Trophoblast cell (in vitro differentiated cells and primary cell): ENCODE results near the gene COBLL1.

Experiments
- DNase-seq, 2 donors: peaks; one replicate each; pipeline ENCODE4 v3.0.0-alpha.2; 2016
- H2AFZ ChIP-seq: 2 replicates; pipeline ENCODE4 v1.6.1; 2013; ENCODE audit warnings: low read length, moderate library complexity, mild to moderate bottlenecking; ENCODE audit not compliant: insufficient read depth, poor library complexity
- H2AK5ac ChIP-seq: 2 replicates; pipeline ENCODE4 v1.6.1; 2013; ENCODE audit warnings: mild to moderate bottlenecking, low read length
- H2BK120ac ChIP-seq: 2 replicates; pipeline ENCODE4 v1.6.1; 2013; ENCODE audit warnings: low read length, mild to moderate bottlenecking, moderate library complexity; ENCODE audit not compliant: insufficient read depth, poor library complexity
- H2BK12ac ChIP-seq: 2 replicates; pipeline ENCODE4 v1.6.1; 2013; ENCODE audit warnings: mild to moderate bottlenecking, low read length, moderate library complexity
- H2BK5ac ChIP-seq: 2 replicates; pipeline ENCODE4 v1.6.1; 2013; ENCODE audit warnings: low read length, low read depth, moderate library complexity, mild to moderate bottlenecking; ENCODE audit not compliant: poor library complexity
- H3K14ac ChIP-seq: 2 replicates; pipeline ENCODE4 v1.6.1; 2013; ENCODE audit warnings: mild to moderate bottlenecking, low read length
- H3K18ac ChIP-seq: 2 replicates; pipeline ENCODE4 v1.6.1; 2013; ENCODE audit warnings: mild to moderate bottlenecking, low read length
- H3K23ac ChIP-seq: 2 replicates; pipeline ENCODE4 v1.6.1; 2013; ENCODE audit warnings: low read length
- H3K27ac ChIP-seq: 2 replicates; pipeline ENCODE4 v1.5.1; 2013; ENCODE audit warnings: low read depth, mild to moderate bottlenecking, inconsistent platforms, low read length, moderate library complexity
- H3K27me3 ChIP-seq: 2 replicates; pipeline ENCODE4 v1.6.1; 2013; ENCODE audit warnings: inconsistent platforms, mild to moderate bottlenecking, low read length, moderate library complexity; ENCODE audit not compliant: insufficient read depth
- H3K36me3 ChIP-seq, 2 experiments: 1 replicate in 1 of 2; 2 replicates in 1 of 2; pipeline ENCODE4 v1.6.1; 2013; ENCODE audit warnings: low read length in 2 of 2, mild to moderate bottlenecking in 2 of 2, moderate library complexity in 1 of 2; ENCODE audit not compliant: insufficient read depth in 2 of 2, control insufficient read depth in 1 of 2
- H3K4ac ChIP-seq: 2 replicates; pipeline ENCODE4 v1.6.1; 2013; ENCODE audit warnings: low read depth, mild to moderate bottlenecking, low read length, moderate library complexity
- H3K4me1 ChIP-seq, 2 experiments: 1 replicate in 1 of 2; 2 replicates in 1 of 2; pipeline ENCODE4 v1.6.1; 2013; ENCODE audit warnings: low read length in 2 of 2, mild to moderate bottlenecking in 2 of 2, moderate library complexity in 1 of 2; ENCODE audit not compliant: insufficient read depth in 2 of 2, control insufficient read depth in 1 of 2
- H3K4me2 ChIP-seq: 2 replicates; pipeline ENCODE4 v1.6.1; 2013; ENCODE audit warnings: inconsistent platforms, mild to moderate bottlenecking, low read length, moderate library complexity
- H3K4me3 ChIP-seq: 2 replicates; pipeline ENCODE4 v1.5.1; 2013; ENCODE audit warnings: mild to moderate bottlenecking, low read depth, low read length, inconsistent platforms
- H3K79me1 ChIP-seq: one replicate; pipeline ENCODE4 v1.6.1; 2013; ENCODE audit warnings: low read length
- H3K79me2 ChIP-seq: 2 replicates; pipeline ENCODE4 v1.6.1; 2013; ENCODE audit warnings: low read length, mild to moderate bottlenecking; ENCODE audit not compliant: control insufficient read depth, insufficient read depth, poor library complexity
- H3K9ac ChIP-seq: 2 replicates; pipeline ENCODE4 v1.6.1; 2013; ENCODE audit warnings: mild to moderate bottlenecking, low read length
- H3K9me3 ChIP-seq: 2 replicates; pipeline ENCODE4 v1.6.1; 2013; ENCODE audit warnings: low read depth, mild to moderate bottlenecking, control low read depth, inconsistent platforms, low read length; ENCODE audit not compliant: insufficient read depth
- H4K12ac ChIP-seq: 2 replicates; pipeline ENCODE4 v1.6.1; 2013; ENCODE audit warnings: low read depth, mild to moderate bottlenecking, low read length, moderate library complexity
- H4K8ac ChIP-seq: 2 replicates; pipeline ENCODE4 v1.6.1; 2013; ENCODE audit warnings: low read depth, mild to moderate bottlenecking, low read length, moderate library complexity
- H4K91ac ChIP-seq: one replicate; pipeline ENCODE4 v1.6.1; 2013; ENCODE audit warnings: low read depth, mild to moderate bottlenecking, low read length, moderate library complexity
- WGBS: extraction: QIAGEN DNeasy Blood & Tissue Kit; methylation state at CpG from one replicate; pipeline ENCODE4 v1.1.7; 2013; ENCODE audit warnings: missing lambda C conversion rate; ENCODE audit not compliant: insufficient read length, insufficient coverage; ENCODE audit errors: extremely low coverage; 5-methylcytosine and 5-hydroxymethylcytosine counted together

COBLL1 gene

GRCh38 chr2:164877927-164878326, 36.3 kb upstream of the COBLL1 start:
- Histone ChIP-seq H2BK120ac (peak overlapping the region; percentile 55), H4K12ac (no peak overlapping the region), H3K18ac (no peak overlapping the region), H2AFZ (no peak overlapping the region), H3K23ac (no peak overlapping the region), H3K79me2 (peaks cover 2% of the 10 kb centered on the region), H3K36me3 (no peaks in the 10 kb centered on the region), H2BK5ac (peak overlapping the region; percentile 37), H4K91ac (peak overlapping the region; percentile 56), H3K4ac (no peak overlapping the region), H3K27me3 (no peaks in the 10 kb centered on the region), H3K27ac (peak overlapping the region; percentile 55), H3K9ac (no peak overlapping the region), H3K14ac (no peak overlapping the region), H3K79me1 (peaks cover 3% of the 10 kb centered on the region), H2BK12ac (no peak overlapping the region), H4K8ac (no peak overlapping the region), H3K4me2 (no peak overlapping the region), H2AK5ac (no peak overlapping the region), H3K4me3 (no peak overlapping the region), H3K9me3 (no peaks in the 10 kb centered on the region), H3K4me1 (no peaks in the 10 kb centered on the region)
- no peak for DNase-seq

GRCh38 chr2:164877169-164877568, 35.5 kb upstream of the COBLL1 start:
- Histone ChIP-seq H4K91ac (peak overlapping the region; percentile 87), H3K23ac (no peak overlapping the region), H2BK120ac (peak overlapping the region; percentile 88), H3K18ac (no peak overlapping the region), H3K79me1 (peaks cover 3% of the 10 kb centered on the region), H3K4ac (no peak overlapping the region), H3K27me3 (no peaks in the 10 kb centered on the region), H3K9ac (no peak overlapping the region), H4K12ac (peak overlapping the region; percentile 84), H3K4me3 (no peak overlapping the region), H3K4me1 (no peaks in the 10 kb centered on the region), H3K79me2 (peaks cover 2% of the 10 kb centered on the region), H3K14ac (peak overlapping the region; percentile 56), H3K27ac (peak overlapping the region; percentile 62), H3K9me3 (no peaks in the 10 kb centered on the region), H2BK12ac (peak overlapping the region; percentile 87), H4K8ac (peak overlapping the region; percentile 28), H2AK5ac (peak overlapping the region; percentile 93), H2AFZ (no peak overlapping the region), H2BK5ac (peak overlapping the region; percentile 49), H3K4me2 (no peak overlapping the region), H3K36me3 (no peaks in the 10 kb centered on the region)
- no peak for DNase-seq
- no CpG with 5 or more reads among the region's 4 CpGs for WGBS

GRCh38 chr2:164875334-164876205, 33.9 kb upstream of the COBLL1 start:
- Histone ChIP-seq H2BK120ac (no peak overlapping the region), H4K8ac (no peak overlapping the region), H3K36me3 (no peaks in the 10 kb centered on the region), H3K4me3 (no peak overlapping the region), H3K4me2 (no peak overlapping the region), H3K79me2 (peaks cover 2% of the 10 kb centered on the region), H3K4me1 (no peaks in the 10 kb centered on the region), H3K27me3 (no peaks in the 10 kb centered on the region), H3K23ac (no peak overlapping the region), H3K4ac (no peak overlapping the region), H3K9ac (no peak overlapping the region), H4K12ac (no peak overlapping the region), H3K27ac (no peak overlapping the region), H2BK12ac (no peak overlapping the region), H3K79me1 (peaks cover 3% of the 10 kb centered on the region), H4K91ac (no peak overlapping the region), H3K9me3 (no peaks in the 10 kb centered on the region), H2BK5ac (no peak overlapping the region), H2AFZ (no peak overlapping the region), H3K14ac (no peak overlapping the region), H2AK5ac (no peak overlapping the region), H3K18ac (no peak overlapping the region)
- WGBS: no CpG with 5 or more reads among the region's 10 CpGs
- no peak for DNase-seq

- no peaks in the 10 kb centered on the region for H3K36me3 ChIP-seq
- H4K12ac ChIP-seq: no peak overlapping the region
- peak overlapping the region; percentile 37 for H3K14ac ChIP-seq
- no peak overlapping the region for H2AFZ ChIP-seq
- no peak overlapping the region for H2BK120ac ChIP-seq
- no peak overlapping the region for H3K23ac ChIP-seq
- H3K9ac ChIP-seq: no peak overlapping the region
- no peak overlapping the region for H4K91ac ChIP-seq
- H3K9me3 ChIP-seq: no peaks in the 10 kb centered on the region
- H3K27me3 ChIP-seq: no peaks in the 10 kb centered on the region
- DNase-seq: no peak
- H2BK5ac ChIP-seq: no peak overlapping the region
- H3K4ac ChIP-seq: no peak overlapping the region
- WGBS: no CpG with 5 or more reads among the region's 9 CpGs
- H3K79me1 ChIP-seq: peaks cover 3% of the 10 kb centered on the region
- no peak overlapping the region for H3K27ac ChIP-seq
- peaks cover 2% of the 10 kb centered on the region for H3K79me2 ChIP-seq
- H3K4me2 ChIP-seq: no peak overlapping the region
- H3K4me1 ChIP-seq: no peaks in the 10 kb centered on the region
- H3K4me3 ChIP-seq: no peak overlapping the region
- peak overlapping the region; percentile 28 for H4K8ac ChIP-seq
- no peak overlapping the region for H2BK12ac ChIP-seq
- no peak overlapping the region for H2AK5ac ChIP-seq
- H3K18ac ChIP-seq: no peak overlapping the region
Measured at GRCh38 chr2:164873210-164873908, 31.7 kb upstream of the COBLL1 start.
